ENCODE measurements around the gene BPIFA3. TPM values are rescaled to one million over a fixed set of nuclear protein-coding genes. Genes with fewer than 3 reads are reported as not detected.

BPIFA3 gene
- total and polyA plus RNA-seq, 7 donors = not detected

DNA sequence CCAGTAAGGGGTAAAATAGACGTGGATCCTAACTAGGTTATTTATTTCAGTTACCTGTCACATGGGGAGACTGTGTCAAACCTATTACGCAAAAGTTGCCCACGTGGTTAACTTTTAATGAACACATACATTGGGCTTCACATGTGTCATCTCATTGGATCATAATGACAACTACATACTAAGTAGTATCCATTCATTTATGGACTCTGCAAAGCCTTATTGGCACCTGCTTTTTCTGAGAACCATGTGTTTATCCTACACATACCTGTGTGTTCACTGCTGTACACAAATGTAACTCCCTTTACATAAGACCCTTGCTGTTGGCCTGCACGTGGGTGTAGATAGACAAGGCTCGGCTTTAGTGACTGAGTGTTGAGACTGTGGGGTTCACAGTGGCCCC, 23.8 kb downstream of the BPIFA3 start:
- no peaks in the 10 kb centered on the region for H3K9me3 ChIP-seq
- peaks cover 0 to 1% (median 0%) of the 10 kb centered on the region in 3 donors for H3K27me3 ChIP-seq
- H3K4me3 ChIP-seq = no peak overlapping the region
- DNase-seq = no peak
- H3K27ac ChIP-seq = no peak overlapping the region
- H3K36me3 ChIP-seq = no peaks in the 10 kb centered on the region
- TF ChIP-seq, protein P1, sequence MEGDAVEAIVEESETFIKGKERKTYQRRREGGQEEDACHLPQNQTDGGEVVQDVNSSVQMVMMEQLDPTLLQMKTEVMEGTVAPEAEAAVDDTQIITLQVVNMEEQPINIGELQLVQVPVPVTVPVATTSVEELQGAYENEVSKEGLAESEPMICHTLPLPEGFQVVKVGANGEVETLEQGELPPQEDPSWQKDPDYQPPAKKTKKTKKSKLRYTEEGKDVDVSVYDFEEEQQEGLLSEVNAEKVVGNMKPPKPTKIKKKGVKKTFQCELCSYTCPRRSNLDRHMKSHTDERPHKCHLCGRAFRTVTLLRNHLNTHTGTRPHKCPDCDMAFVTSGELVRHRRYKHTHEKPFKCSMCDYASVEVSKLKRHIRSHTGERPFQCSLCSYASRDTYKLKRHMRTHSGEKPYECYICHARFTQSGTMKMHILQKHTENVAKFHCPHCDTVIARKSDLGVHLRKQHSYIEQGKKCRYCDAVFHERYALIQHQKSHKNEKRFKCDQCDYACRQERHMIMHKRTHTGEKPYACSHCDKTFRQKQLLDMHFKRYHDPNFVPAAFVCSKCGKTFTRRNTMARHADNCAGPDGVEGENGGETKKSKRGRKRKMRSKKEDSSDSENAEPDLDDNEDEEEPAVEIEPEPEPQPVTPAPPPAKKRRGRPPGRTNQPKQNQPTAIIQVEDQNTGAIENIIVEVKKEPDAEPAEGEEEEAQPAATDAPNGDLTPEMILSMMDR (IDR thresholded peaks at IDR 0.05) = no peak
- no peak for TF ChIP-seq POLR2AphosphoS5 (IDR thresholded peaks at IDR 0.05)
- TF ChIP-seq POLR2A (IDR thresholded peaks at IDR 0.05) = no peak
- no peak for TF ChIP-seq EP300 (IDR thresholded peaks at IDR 0.05)
- no peaks in the 10 kb centered on the region for H3K4me1 ChIP-seq
- intact Hi-C loops (cut with DNase I) = no loop called here
- WGBS, 2 donors = 70 to 74% methylated on average over 5 of the region's 5 CpGs

DNA sequence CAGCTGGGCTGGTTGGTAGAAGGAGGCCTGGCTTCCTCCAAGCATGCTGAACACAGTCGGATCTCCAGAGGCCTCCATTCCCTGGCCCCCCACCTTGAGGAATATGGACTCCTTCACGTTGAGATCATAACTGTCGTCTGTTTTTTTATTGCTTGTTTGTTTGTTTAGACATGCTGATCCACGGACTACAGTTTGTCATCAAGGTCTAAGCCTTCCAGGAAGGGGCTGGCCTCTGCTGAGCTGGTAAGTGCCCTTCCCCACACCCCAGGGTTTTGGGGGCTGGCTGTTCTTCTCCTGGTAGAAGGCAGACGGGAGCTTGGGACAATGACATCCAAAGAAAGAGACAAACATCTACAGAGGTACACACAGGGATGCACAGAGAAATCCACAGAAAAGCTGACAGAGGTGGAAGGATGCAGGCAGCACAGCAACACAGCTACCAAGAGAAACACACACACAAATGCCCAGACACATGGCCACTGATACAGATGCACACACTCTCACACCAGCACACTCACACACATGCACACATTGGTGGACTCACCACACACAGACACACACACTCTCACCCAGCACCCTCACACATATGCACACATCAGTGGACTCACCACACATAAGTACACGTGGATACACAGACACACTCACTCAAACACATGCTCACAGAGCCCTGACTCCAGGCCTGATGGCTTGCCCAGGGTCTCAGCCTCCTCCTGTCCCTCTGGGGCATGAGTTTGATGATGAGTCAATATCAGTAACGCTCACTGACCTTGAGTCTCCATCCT, 25.4 kb downstream of the BPIFA3 start:
- WGBS, 2 donors = 36 to 58% methylated on average over 7 of the region's 7 CpGs
- no peak for DNase-seq
- no peak overlapping the region for H3K4me3 ChIP-seq
- no peaks in the 10 kb centered on the region for H3K4me1 ChIP-seq
- H3K27ac ChIP-seq = no peak overlapping the region
- intact Hi-C loops (cut with DNase I) = no loop called here
- H3K9me3 ChIP-seq = no peaks in the 10 kb centered on the region
- H3K36me3 ChIP-seq = no peaks in the 10 kb centered on the region
- TF ChIP-seq EP300 (IDR thresholded peaks at IDR 0.05) (no peak), POLR2A (IDR thresholded peaks at IDR 0.05) (no peak), POLR2AphosphoS5 (IDR thresholded peaks at IDR 0.05) (no peak)
- TF ChIP-seq, protein P1 (IDR thresholded peaks at IDR 0.05) = no peak
- no peaks in the 10 kb centered on the region for H3K27me3 ChIP-seq

DNA sequence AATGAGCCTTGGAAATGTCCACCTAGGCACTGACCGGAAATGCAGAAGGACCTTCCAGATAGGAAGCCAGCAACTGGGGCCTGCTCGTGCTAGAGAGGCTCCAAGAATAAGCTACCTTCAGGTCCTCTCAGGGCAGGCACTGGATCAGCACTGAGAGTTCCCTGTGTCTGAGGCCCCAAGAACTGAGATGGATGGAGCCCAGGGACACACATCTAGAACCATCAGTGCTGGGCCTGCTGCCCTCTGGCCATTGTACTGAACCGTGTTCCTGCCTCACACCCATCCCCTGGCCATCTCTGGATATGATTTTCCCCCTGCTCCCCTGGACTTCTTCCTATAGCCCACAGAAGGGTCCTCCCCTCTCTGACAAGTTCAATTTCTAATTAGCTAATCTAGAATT, 28.9 kb downstream of the BPIFA3 start:
- DNase-seq = no peak
- Histone ChIP-seq H3K9me3 (no peaks in the 10 kb centered on the region), H3K4me3 (no peak overlapping the region), H3K27me3 (no peaks in the 10 kb centered on the region), H3K4me1 (no peaks in the 10 kb centered on the region), H3K27ac (no peak overlapping the region), H3K36me3 (no peaks in the 10 kb centered on the region)
- TF ChIP-seq EP300 (IDR thresholded peaks at IDR 0.05) (no peak), POLR2AphosphoS5 (IDR thresholded peaks at IDR 0.05) (no peak), POLR2A (IDR thresholded peaks at IDR 0.05) (no peak)
- intact Hi-C loops (cut with DNase I) = no loop called here
- 72 to 74% methylated on average over 3 of the region's 3 CpGs for WGBS, 2 donors

DNA sequence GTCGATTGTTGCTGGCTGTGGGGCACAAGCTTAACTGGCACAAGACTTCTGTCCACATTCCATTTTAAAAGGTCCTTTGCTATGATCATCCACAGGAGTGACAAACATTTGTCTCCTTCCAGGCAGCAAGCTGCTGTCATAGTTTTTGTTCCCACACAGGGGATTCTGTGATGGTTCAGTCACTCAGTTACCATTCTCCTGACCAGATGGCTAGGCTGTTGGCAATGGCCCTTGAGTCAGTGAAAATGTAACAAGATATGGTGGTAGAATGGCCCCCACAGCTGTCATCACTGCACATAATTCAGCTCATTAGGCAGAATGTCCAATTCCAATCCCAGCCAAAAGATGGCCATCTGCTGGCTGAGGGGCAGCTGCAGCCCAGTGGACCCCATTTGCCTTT, 32.3 kb downstream of the BPIFA3 start:
- H3K4me1 ChIP-seq = no peaks in the 10 kb centered on the region
- intact Hi-C loops (cut with DNase I) = no loop called here
- DNase-seq = no peak
- H3K36me3 ChIP-seq = no peaks in the 10 kb centered on the region
- H3K4me3 ChIP-seq = no peak overlapping the region
- no peaks in the 10 kb centered on the region for H3K27me3 ChIP-seq
- H3K9me3 ChIP-seq = no peaks in the 10 kb centered on the region
- H3K27ac ChIP-seq = no peak overlapping the region
- 88 to 92% methylated on average over 1 of the region's 1 CpG for WGBS, 2 donors
- no peak for TF ChIP-seq EP300 (IDR thresholded peaks at IDR 0.05)
- TF ChIP-seq, protein P1 (IDR thresholded peaks at IDR 0.05) = no peak
- TF ChIP-seq POLR2AphosphoS5 (IDR thresholded peaks at IDR 0.05) = no peak
- no peak for TF ChIP-seq POLR2A (IDR thresholded peaks at IDR 0.05)

DNA sequence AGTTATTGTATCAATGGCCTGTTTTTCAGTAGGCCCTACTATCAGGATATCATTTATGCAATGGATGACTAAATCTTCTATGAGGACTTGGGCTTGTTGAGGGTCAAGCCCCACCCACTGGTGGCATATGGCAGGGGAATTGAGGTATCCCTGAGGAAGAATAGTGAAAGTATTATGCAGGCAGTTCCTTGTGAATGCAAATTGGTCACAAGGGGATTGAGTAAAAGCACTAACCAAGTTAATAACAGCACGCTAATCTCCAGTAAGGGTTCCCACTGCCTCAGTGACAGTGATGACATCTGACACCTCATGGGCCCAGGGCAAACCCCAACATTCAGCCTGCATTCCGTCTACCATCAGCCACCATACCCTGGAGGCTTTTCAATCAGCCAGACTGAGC, 33.5 kb downstream of the BPIFA3 start:
- Histone ChIP-seq H3K27me3 (no peaks in the 10 kb centered on the region), H3K27ac (no peak overlapping the region), H3K4me1 (no peaks in the 10 kb centered on the region), H3K4me3 (no peak overlapping the region), H3K9me3 (no peaks in the 10 kb centered on the region), H3K36me3 (no peaks in the 10 kb centered on the region)
- 43 to 51% methylated on average over 2 of the region's 2 CpGs for WGBS, 2 donors
- no peak for TF ChIP-seq POLR2AphosphoS5 (IDR thresholded peaks at IDR 0.05)
- no peak for DNase-seq
- intact Hi-C loops (cut with DNase I) = no loop called here

DNA sequence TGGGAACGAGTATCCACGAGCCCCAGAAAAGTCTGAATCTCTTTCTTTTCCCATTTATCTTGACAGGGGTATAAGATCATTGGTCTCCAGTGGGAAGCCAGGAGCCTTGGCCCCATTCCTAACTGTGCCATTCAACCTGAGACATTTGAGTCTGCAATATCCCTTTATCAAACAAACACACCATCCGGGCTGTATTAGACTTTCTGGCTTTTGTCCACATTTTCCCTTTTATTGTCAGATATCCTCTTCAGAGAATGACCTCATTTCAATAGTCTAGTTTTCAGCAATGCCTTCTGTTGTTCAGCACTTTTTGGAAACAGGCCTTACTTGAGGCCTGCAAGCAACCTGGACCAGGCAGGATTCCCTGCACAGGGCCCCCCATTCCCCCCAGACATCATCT, 34.3 kb downstream of the BPIFA3 start:
- H3K36me3 ChIP-seq = no peaks in the 10 kb centered on the region
- no peaks in the 10 kb centered on the region for H3K9me3 ChIP-seq
- intact Hi-C loops (cut with DNase I) = no loop called here
- TF ChIP-seq, protein P1 (IDR thresholded peaks at IDR 0.05) = no peak
- no peak for TF ChIP-seq POLR2A (IDR thresholded peaks at IDR 0.05)
- no peak for TF ChIP-seq POLR2AphosphoS5 (IDR thresholded peaks at IDR 0.05)
- no peak for TF ChIP-seq EP300 (IDR thresholded peaks at IDR 0.05)
- H3K27ac ChIP-seq = no peak overlapping the region
- DNase-seq = no peak
- H3K4me3 ChIP-seq = no peak overlapping the region
- 55 to 69% methylated on average over 3 of the region's 3 CpGs for WGBS, 2 donors
- H3K4me1 ChIP-seq = no peaks in the 10 kb centered on the region
- no peaks in the 10 kb centered on the region for H3K27me3 ChIP-seq

Data from sigmoid colon (tissue), 7 donors.